Left ventricle myocardium inferior (tissue), 1 donor: Measurements from ENCODE around the gene C2orf68. TPM values are rescaled to one million over a fixed set of nuclear protein-coding genes. Genes with fewer than 3 reads are reported as not detected.

Experiments
- DNase-seq: peaks from one replicate; pipeline ENCODE4 v3.0.0-alpha.2; 2020
- H3K27ac ChIP-seq: fragments of 200-600 bp; replicated peaks from 2 replicates; pipeline ENCODE4 v1.8.0; 2021
- H3K27me3 ChIP-seq: fragments of 200-600 bp; 2 replicates; pipeline ENCODE4 v1.8.0; 2021; ENCODE audit warnings: low read depth
- H3K36me3 ChIP-seq: fragments of 200-600 bp; 2 replicates; pipeline ENCODE4 v1.8.0; 2021
- H3K4me1 ChIP-seq: fragments of 200-600 bp; 2 replicates; pipeline ENCODE4 v1.8.0; 2021
- H3K4me3 ChIP-seq: fragments of 200-600 bp; 2 replicates; pipeline ENCODE4 v1.8.0; 2021; ENCODE audit warnings: mild to moderate bottlenecking, moderate library complexity
- H3K9me3 ChIP-seq: fragments of 200-600 bp; replicated peaks from 2 replicates; pipeline ENCODE4 v1.8.0; 2021
- CTCF ChIP-seq: fragments of 200-600 bp; IDR thresholded peaks from 2 replicates; pipeline ENCODE4 v1.8.0; 2021; ENCODE audit warnings: antibody characterized with exemption, mild to moderate bottlenecking, borderline replicate concordance
- intact Hi-C: fragments of 100-400 bp; cut with micrococcal nuclease; formaldehyde crosslinking; loops from one replicate; pipeline ENCODE4 v1.11.0; 2022
- total RNA-seq: library from RNA; stranded (reverse); fragmentation: NEBNext Ultra II Directional; extraction: Animal tissue kit (Norgen Biotek cat#: 25700); gene quantifications from one replicate; pipeline ENCODE4 v1.2.1, GENCODE V29; 2021
- donor health status: DM: no; HTN: yes; CAD: no; lungs with severe emphysema.

Gene C2orf68
- total RNA-seq, 1 donor from 2014 or later: 25.1 TPM

GRCh38 chr2:85577063-85577385, 34.8 kb downstream of the C2orf68 start:
- H3K4me3 ChIP-seq: peak overlapping the region; percentile 47
- peak overlapping the region; percentile 72 for H3K27ac ChIP-seq
- no peak for TF ChIP-seq CTCF
- no peaks in the 10 kb centered on the region for H3K36me3 ChIP-seq
- peaks cover 26% of the 10 kb centered on the region for H3K4me1 ChIP-seq
- no peaks in the 10 kb centered on the region for H3K9me3 ChIP-seq
- H3K27me3 ChIP-seq: no peaks in the 10 kb centered on the region
- intact Hi-C loops: no loop called here
- DNase-seq: no peak

- intact Hi-C loops: no loop called here
- no peak for DNase-seq
- TF ChIP-seq CTCF: no peak
- Histone ChIP-seq H3K36me3 (no peaks in the 10 kb centered on the region), H3K4me3 (no peak overlapping the region), H3K9me3 (no peaks in the 10 kb centered on the region), H3K27ac (no peak overlapping the region), H3K4me1 (peaks cover 26% of the 10 kb centered on the region), H3K27me3 (no peaks in the 10 kb centered on the region)
These were observed 36.1 kb downstream of the C2orf68 start for GRCh38 chr2:85575739-85576138.

DNA sequence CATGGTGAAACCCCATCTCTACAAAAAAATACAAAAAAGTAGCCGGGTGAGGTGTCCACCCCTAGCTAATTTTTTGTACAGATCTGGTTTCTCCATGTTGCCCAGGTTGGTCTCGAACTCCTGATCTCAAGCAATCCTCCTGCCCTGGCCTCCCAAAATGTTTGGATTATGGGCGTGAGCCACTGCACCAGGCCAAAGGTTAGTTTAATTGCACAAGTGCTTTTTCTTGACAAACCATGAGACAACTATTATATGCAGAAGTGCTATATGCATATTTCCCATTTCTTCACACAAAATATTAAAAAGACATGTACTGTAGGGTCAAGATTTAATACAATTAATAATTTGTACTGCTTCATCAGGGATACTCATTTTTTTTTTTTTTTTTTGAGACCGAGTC, 45.6 kb downstream of the C2orf68 start:
- Histone ChIP-seq H3K27me3 (no peaks in the 10 kb centered on the region), H3K4me1 (peaks cover 10% of the 10 kb centered on the region), H3K36me3 (no peaks in the 10 kb centered on the region), H3K9me3 (no peaks in the 10 kb centered on the region), H3K4me3 (no peak overlapping the region), H3K27ac (no peak overlapping the region)
- no peak for TF ChIP-seq CTCF
- intact Hi-C loops: no loop called here
- DNase-seq: no peak

DNA sequence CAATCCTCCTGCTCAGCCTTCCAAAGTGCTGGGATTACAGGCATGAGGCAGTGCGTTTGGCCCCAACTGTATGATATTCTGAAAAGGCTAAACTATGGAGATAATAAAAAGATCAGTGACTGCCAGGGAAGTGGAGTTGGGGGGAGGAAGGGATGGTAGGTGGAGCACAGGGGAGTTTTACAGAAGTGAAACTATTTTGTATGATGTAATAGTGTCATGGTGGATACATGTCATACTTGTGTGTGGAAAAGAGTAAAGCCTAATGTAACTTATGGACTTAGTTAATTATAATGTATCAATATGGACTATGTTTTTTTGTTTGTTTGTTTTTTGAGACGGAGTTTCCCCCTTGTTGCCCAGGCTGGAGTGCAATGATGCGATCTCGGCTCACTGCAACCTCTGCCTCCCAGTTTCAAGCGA, 47.7 kb downstream of the C2orf68 start:
- H3K9me3 ChIP-seq: no peaks in the 10 kb centered on the region
- no peaks in the 10 kb centered on the region for H3K27me3 ChIP-seq
- H3K4me1 ChIP-seq: peaks cover 31% of the 10 kb centered on the region
- intact Hi-C loops: no loop called here
- no peak overlapping the region for H3K4me3 ChIP-seq
- no peak for TF ChIP-seq CTCF
- no peak overlapping the region for H3K27ac ChIP-seq
- DNase-seq: no peak
- no peaks in the 10 kb centered on the region for H3K36me3 ChIP-seq

GRCh38 chr2:85561280-85562212, 50.3 kb downstream of the C2orf68 start, which contains the start of gene GGCX:
GGCX (minus strand) TSS chr2:85561493; CDS start chr2:85561428, 65 bp downstream.
- Histone ChIP-seq H3K4me1 (peaks cover 35% of the 10 kb centered on the region), H3K27ac (peak within 1 kb of the TSS; percentile 95), H3K36me3 (peaks cover 22% of the 10 kb centered on the region), H3K9me3 (no peaks in the 10 kb centered on the region), H3K27me3 (no peaks in the 10 kb centered on the region), H3K4me3 (peak within 1 kb of the TSS; percentile 83)
- peak; percentile 96 for DNase-seq
- no peak for TF ChIP-seq CTCF
- intact Hi-C loops: no loop called here
